ENCODE results near the gene PPM1J.

DNA sequence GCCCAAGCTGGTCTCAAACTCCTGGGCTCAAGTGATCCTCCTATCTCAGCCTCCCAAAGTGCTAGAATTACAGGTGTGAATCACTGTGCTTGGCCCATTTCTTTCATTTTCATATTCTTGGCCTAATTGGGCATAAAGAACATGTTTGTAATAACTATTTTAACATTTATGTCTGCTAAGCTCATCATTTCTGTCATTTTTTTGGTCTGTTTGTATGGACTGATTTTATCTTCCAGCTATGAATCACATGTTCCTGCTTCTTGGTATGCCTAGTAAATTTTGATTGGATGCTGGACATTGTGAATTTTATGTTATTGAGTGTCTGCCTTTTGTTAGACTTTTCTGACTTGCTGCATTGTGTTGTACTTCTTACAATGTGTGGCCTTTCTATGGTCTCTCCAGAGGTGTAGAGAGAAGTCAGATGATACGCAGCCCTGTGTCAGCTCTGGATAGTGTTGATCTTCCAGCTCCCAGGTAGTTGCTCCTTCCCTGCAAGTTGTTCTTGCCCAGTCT, 39.0 kb upstream of the PPM1J start:
- TF ChIP-seq EZH2 (IDR thresholded peaks at IDR 0.05; ENCODE audit: insufficient read depth, poor library complexity, severe bottlenecking) (no peak), EZH2phosphoT487 (IDR thresholded peaks at IDR 0.05; ENCODE audit: insufficient read depth, low read depth) (no peak)
